GM19463 (cell line): Measurements from ENCODE around the gene AMMECR1.
"Not testable (repeated sequence)": the region's sequence is repeated elsewhere in the genome, so short reads cannot be mapped to it uniquely, and the experiment has no call there.

Experiments used
- ATAC-seq: cut with Tn5 transposase; IDR thresholded peaks from one replicate; pipeline ENCODE4 v1.9.1; 2021; ENCODE audit warnings: mild to moderate bottlenecking, moderate library complexity; ENCODE audit not compliant: unreplicated experiment

AMMECR1 gene

GRCh38 chrX:110173192-110174175 lies 144.4 kb downstream of the AMMECR1 start:
- ATAC-seq = no peak

- peak; percentile 96 for ATAC-seq
These were observed 145.7 kb downstream of the AMMECR1 start for GRCh38 chrX:110172215-110172614.

- ATAC-seq = no peak
These were observed 146.4 kb downstream of the AMMECR1 start for GRCh38 chrX:110171442-110171841.

- ATAC-seq = no peak
These were observed 147.9 kb downstream of the AMMECR1 start for GRCh38 chrX:110170029-110170428.

- ATAC-seq = no peak
These were observed 149.3 kb downstream of the AMMECR1 start for GRCh38 chrX:110168585-110168984.

GRCh38 chrX:110167952-110168451 lies 149.9 kb downstream of the AMMECR1 start:
- ATAC-seq = no peak

GRCh38 chrX:110163488-110163887 lies 154.4 kb downstream of the AMMECR1 start:
- no peak for ATAC-seq

- no peak for ATAC-seq
These were observed 155.0 kb downstream of the AMMECR1 start for GRCh38 chrX:110162867-110163266.

GRCh38 chrX:110162131-110162530 lies 155.8 kb downstream of the AMMECR1 start:
- ATAC-seq = no peak

GRCh38 chrX:110161361-110161686 lies 156.6 kb downstream of the AMMECR1 start:
- ATAC-seq = no peak

- no peak for ATAC-seq
These were observed 158.0 kb downstream of the AMMECR1 start for GRCh38 chrX:110159865-110160264.

- no peak for ATAC-seq
These were observed 158.7 kb downstream of the AMMECR1 start for GRCh38 chrX:110159235-110159634.

- no peak for ATAC-seq
These were observed 160.4 kb downstream of the AMMECR1 start for GRCh38 chrX:110157444-110157843.

GRCh38 chrX:110156167-110156754 lies 161.6 kb downstream of the AMMECR1 start:
- ATAC-seq = no peak

- ATAC-seq = no peak
These were observed 162.1 kb downstream of the AMMECR1 start for GRCh38 chrX:110155759-110156158.

- not testable (repeated sequence) for ATAC-seq
These were observed 163.6 kb downstream of the AMMECR1 start for GRCh38 chrX:110154328-110154727.

- no peak for ATAC-seq
These were observed 164.0 kb downstream of the AMMECR1 start for GRCh38 chrX:110153896-110154295.

GRCh38 chrX:110153244-110153643 lies 164.6 kb downstream of the AMMECR1 start:
- ATAC-seq = no peak

GRCh38 chrX:110146521-110146920 lies 171.4 kb downstream of the AMMECR1 start:
- ATAC-seq = no peak

GRCh38 chrX:110145854-110146253 lies 172.0 kb downstream of the AMMECR1 start:
- ATAC-seq = peak; percentile 55

- no peak for ATAC-seq
These were observed 172.6 kb downstream of the AMMECR1 start for GRCh38 chrX:110145311-110145710.
